AG10803 (cell line): ENCODE data around the gene ZNF770.
A peak's percentile ranks its signal among the peaks of the same experiment; 100 is the strongest.

Experiments used
- DNase-seq: peaks from one replicate; pipeline ENCODE4 v3.0.0; 2010; ENCODE audit warnings: low read depth
- H3K4me3 ChIP-seq: 2 replicates; pipeline ENCODE4 v1.5.1; 2011; ENCODE audit warnings: mild to moderate bottlenecking, low read length, control low read depth
- TF ChIP-seq, protein P1 (sequence below): conservative IDR thresholded peaks from 2 replicates; pipeline ENCODE4 v1.5.1; 2011; ENCODE audit warnings: mild to moderate bottlenecking, low read length, control low read depth, inconsistent platforms

Gene ZNF770

GRCh38 chr15:35014241-35014640, 26.2 kb upstream of the ZNF770 start:
- TF ChIP-seq, protein P1, sequence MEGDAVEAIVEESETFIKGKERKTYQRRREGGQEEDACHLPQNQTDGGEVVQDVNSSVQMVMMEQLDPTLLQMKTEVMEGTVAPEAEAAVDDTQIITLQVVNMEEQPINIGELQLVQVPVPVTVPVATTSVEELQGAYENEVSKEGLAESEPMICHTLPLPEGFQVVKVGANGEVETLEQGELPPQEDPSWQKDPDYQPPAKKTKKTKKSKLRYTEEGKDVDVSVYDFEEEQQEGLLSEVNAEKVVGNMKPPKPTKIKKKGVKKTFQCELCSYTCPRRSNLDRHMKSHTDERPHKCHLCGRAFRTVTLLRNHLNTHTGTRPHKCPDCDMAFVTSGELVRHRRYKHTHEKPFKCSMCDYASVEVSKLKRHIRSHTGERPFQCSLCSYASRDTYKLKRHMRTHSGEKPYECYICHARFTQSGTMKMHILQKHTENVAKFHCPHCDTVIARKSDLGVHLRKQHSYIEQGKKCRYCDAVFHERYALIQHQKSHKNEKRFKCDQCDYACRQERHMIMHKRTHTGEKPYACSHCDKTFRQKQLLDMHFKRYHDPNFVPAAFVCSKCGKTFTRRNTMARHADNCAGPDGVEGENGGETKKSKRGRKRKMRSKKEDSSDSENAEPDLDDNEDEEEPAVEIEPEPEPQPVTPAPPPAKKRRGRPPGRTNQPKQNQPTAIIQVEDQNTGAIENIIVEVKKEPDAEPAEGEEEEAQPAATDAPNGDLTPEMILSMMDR, result no peak
- DNase-seq, result no peak
- no peak overlapping the region for H3K4me3 ChIP-seq

DNA sequence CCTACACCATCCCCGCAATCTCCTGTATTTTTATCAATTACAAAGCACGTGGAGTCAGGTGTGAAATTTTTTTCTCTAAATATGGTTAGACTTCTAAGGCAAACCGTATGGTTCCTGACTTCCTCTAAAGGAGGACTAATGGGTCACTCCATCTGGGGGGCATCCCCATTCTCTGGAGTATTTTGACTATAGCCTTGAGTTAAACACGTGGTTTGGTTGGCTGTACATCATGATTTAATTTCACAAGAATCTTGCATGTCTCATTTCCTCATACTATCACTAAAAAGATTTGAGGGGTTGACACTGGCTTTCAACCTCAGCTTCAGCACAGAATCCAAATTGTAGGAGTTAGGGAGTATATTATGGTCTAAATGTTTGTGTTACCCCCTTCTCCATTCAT, 25.3 kb upstream of the ZNF770 start:
- TF ChIP-seq, protein P1, result no peak
- no peak for DNase-seq
- no peak overlapping the region for H3K4me3 ChIP-seq

- DNase-seq, result no peak
- TF ChIP-seq, protein P1, result no peak
- H3K4me3 ChIP-seq, result no peak overlapping the region
Observed at GRCh38 chr15:35007397-35007796, 19.3 kb upstream of the ZNF770 start.

GRCh38 chr15:35005933-35006332, 17.8 kb upstream of the ZNF770 start:
- H3K4me3 ChIP-seq, result no peak overlapping the region
- no peak for DNase-seq
- TF ChIP-seq, protein P1, result no peak

DNA sequence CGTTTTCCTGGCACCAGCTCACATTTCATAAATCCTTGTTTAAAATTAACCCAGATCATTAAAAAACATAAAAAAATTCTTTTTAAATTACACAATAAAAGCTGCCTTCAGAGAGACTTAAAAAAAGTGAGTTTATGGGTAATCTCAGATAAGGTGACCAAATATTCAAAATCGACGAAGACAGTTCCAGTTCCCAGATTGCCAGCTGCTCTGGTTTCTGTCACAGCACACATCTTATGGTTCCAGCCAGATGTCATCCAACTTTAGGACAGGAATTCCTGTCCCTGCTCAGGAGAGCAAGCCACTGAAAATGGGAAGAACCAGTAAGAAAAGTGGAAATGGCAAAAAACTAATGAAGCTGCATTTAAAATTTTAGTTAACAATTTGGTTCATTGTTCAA, 15.8 kb upstream of the ZNF770 start:
- no peak for DNase-seq
- TF ChIP-seq, protein P1, result no peak
- H3K4me3 ChIP-seq, result no peak overlapping the region

DNA sequence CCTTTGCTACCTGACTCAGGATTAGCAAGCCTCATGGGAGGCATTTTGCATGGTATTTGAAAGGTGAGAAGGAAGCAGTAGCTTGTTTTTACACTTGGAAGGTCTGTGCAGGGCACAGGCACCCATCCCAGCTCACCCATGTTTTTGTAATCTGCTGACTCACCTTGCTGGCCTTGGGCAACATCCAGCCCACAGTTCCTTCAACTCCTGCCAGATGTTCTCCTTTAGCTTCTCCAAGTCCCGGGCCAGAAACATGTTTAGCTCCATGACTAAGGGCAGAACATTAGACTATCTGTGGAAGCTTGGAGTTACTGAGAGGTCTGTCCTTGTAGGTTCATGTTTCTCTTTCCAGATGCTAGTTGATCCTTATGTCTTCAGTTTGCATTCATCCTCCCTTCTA, 12.4 kb upstream of the ZNF770 start:
- peak; percentile 87 for DNase-seq
- TF ChIP-seq, protein P1, result no peak
- H3K4me3 ChIP-seq, result no peak overlapping the region

GRCh38 chr15:34999906-35000305, 11.8 kb upstream of the ZNF770 start:
- DNase-seq, result no peak
- H3K4me3 ChIP-seq, result no peak overlapping the region
- TF ChIP-seq, protein P1, result no peak
